Osteocyte (in vitro differentiated cells): Measurements from ENCODE around the gene NFIC. TPM values are rescaled to one million over a fixed set of nuclear protein-coding genes. Genes with fewer than 3 reads are reported as not detected.

Experiments
- DNase-seq: peaks from one replicate; pipeline ENCODE4 v3.0.0; 2021; ENCODE audit warnings: mixed read lengths; ENCODE audit not compliant: unreplicated experiment; ENCODE audit errors: extremely low spot score
- H3K27ac Mint-ChIP-seq: one replicate; pipeline ENCODE4 v1.8.0; 2021; ENCODE audit warnings: mild to moderate bottlenecking, mixed read lengths; ENCODE audit not compliant: unreplicated experiment
- H3K27me3 Mint-ChIP-seq: one replicate; pipeline ENCODE4 v1.8.0; 2021; ENCODE audit warnings: mixed read lengths; ENCODE audit not compliant: unreplicated experiment
- H3K36me3 Mint-ChIP-seq: one replicate; pipeline ENCODE4 v1.8.0; 2021; ENCODE audit warnings: mixed read lengths; ENCODE audit not compliant: unreplicated experiment
- H3K4me1 Mint-ChIP-seq: one replicate; pipeline ENCODE4 v1.8.0; 2021; ENCODE audit warnings: mixed read lengths; ENCODE audit not compliant: unreplicated experiment
- H3K4me3 Mint-ChIP-seq: one replicate; pipeline ENCODE4 v1.8.0; 2021; ENCODE audit warnings: mild to moderate bottlenecking, moderate library complexity, mixed read lengths; ENCODE audit not compliant: unreplicated experiment
- H3K9me3 Mint-ChIP-seq: one replicate; pipeline ENCODE4 v1.8.0; 2021; ENCODE audit warnings: mixed read lengths; ENCODE audit not compliant: unreplicated experiment
- total RNA-seq: library from RNA; stranded (reverse); gene quantifications from 2 replicates; pipeline ENCODE4 v1.2.1, GENCODE V29; 2021
- TF ChIP-seq, protein P1 (sequence below): fragments of 200-600 bp; sonication (generic); IDR thresholded peaks from 2 replicates; pipeline ENCODE4 v1.5.0; 2021; ENCODE audit warnings: antibody characterized with exemption, mild to moderate bottlenecking, moderate library complexity

The NFIC gene
- total RNA-seq, 1 donor from 2014 or later = 63.8 TPM

- no peak for DNase-seq
- Mint-ChIP-seq H3K4me1 (peaks cover 23% of the 10 kb centered on the region), H3K4me3 (no peak overlapping the region), H3K27me3 (no peaks in the 10 kb centered on the region), H3K9me3 (no peaks in the 10 kb centered on the region), H3K36me3 (peaks cover 7% of the 10 kb centered on the region), H3K27ac (no peak overlapping the region)
- TF ChIP-seq, protein P1, sequence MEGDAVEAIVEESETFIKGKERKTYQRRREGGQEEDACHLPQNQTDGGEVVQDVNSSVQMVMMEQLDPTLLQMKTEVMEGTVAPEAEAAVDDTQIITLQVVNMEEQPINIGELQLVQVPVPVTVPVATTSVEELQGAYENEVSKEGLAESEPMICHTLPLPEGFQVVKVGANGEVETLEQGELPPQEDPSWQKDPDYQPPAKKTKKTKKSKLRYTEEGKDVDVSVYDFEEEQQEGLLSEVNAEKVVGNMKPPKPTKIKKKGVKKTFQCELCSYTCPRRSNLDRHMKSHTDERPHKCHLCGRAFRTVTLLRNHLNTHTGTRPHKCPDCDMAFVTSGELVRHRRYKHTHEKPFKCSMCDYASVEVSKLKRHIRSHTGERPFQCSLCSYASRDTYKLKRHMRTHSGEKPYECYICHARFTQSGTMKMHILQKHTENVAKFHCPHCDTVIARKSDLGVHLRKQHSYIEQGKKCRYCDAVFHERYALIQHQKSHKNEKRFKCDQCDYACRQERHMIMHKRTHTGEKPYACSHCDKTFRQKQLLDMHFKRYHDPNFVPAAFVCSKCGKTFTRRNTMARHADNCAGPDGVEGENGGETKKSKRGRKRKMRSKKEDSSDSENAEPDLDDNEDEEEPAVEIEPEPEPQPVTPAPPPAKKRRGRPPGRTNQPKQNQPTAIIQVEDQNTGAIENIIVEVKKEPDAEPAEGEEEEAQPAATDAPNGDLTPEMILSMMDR = no peak
These were observed 16.8 kb downstream of the NFIC start for GRCh38 chr19:3383121-3383722.

DNA sequence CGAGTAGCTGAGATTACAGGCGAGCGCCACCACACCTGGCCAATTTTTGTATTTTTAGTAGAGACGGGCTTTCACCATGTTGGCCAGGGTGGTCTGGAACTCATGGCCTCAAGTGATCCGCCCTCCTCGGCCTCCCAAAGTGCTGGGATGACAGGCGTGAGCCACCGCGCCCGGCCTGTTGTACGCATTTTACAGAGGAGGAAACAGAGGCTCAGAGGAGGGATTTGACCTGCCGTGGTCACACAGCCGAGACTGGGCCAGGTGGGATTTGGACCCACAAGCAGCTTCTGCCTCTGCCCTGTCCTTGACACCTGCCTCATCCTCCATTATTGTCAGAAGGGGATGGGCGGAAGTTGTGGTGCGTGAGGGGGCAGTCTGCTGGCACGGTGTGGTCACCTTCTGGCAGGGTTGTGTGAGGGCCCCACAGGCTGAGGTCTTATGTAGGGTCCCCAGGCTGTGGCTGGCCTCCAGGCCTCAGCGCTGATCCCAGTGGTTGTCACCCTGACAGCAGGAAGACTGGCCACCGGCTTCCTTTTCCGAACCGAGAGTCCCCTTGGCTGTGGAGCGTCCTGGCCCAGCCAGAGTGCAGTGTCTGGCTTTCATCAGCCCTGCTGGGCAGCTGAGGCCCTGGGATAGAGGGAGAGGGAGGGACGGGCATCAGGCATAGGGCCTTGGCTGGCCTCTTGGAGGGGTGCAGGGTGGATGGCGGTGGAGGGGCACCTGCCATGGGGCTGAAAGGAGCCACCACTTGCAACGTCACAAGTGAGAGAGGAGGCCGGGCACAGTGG, 20.3 kb downstream of the NFIC start:
- Mint-ChIP-seq H3K36me3 (peaks cover 7% of the 10 kb centered on the region), H3K4me3 (no peak overlapping the region), H3K27me3 (no peaks in the 10 kb centered on the region), H3K27ac (no peak overlapping the region), H3K9me3 (no peaks in the 10 kb centered on the region), H3K4me1 (peaks cover 39% of the 10 kb centered on the region)
- TF ChIP-seq, protein P1 = no peak
- DNase-seq = no peak

DNA sequence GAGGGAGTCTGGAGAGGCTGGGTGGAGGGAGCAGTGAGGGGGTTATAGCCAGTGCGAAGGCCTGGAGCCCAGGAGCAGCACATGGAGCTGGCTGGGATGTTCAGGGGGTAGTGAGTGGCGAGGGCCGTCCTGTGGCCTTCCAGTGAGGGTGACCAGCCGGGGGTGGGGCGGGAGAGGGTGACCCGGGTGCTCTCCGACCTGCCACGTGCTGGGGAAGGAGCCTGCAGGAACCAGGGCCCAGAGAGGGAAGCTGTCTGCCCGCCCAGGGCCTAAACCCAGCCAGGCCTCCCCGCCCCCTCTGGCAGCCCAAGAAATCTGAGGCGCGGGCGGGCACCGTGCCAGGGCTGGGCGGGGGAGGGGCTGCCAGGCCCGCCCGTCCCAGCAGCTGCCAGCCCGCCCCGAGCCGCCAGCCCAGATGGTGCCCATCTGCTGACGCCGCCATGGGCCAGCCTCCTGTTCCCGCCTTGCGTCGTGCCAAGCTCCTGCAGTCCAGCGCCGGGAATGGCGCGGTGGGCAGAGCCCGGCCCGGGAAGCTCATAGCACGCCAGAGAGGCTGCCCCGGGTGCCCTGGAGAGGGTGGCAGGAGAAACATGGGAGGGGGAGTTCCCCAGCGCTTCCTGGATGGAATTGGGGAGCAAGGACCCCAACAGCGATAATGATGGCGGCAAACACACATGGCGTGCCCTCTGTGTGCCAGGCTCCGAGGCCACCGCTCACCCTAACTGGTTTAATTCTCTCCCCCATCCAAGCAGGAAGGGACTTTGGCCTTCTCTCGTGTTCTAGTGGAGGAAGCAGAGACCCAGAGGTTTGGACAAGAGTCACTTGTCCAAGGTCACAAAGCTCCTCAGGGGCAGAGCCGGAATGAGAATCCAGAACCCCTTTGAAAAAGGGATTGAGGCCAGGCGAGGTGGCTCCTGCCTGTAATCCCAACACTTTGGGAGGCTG, 21.5 kb downstream of the NFIC start:
- Mint-ChIP-seq H3K4me3 (no peak overlapping the region), H3K27ac (no peak overlapping the region), H3K9me3 (no peaks in the 10 kb centered on the region), H3K27me3 (no peaks in the 10 kb centered on the region), H3K36me3 (no peaks in the 10 kb centered on the region), H3K4me1 (peaks cover 39% of the 10 kb centered on the region)
- no peak for DNase-seq
- TF ChIP-seq, protein P1 = no peak

- Mint-ChIP-seq H3K9me3 (no peaks in the 10 kb centered on the region), H3K36me3 (no peaks in the 10 kb centered on the region), H3K27me3 (no peaks in the 10 kb centered on the region), H3K27ac (no peak overlapping the region), H3K4me3 (no peak overlapping the region), H3K4me1 (peaks cover 37% of the 10 kb centered on the region)
- TF ChIP-seq, protein P1 = no peak
- no peak for DNase-seq
These were observed 23.0 kb downstream of the NFIC start for GRCh38 chr19:3389446-3389778.
